Measurements from ENCODE around the gene APELA.
A peak's percentile ranks its signal among the peaks of the same experiment; 100 is the strongest.
"Not testable (repeated sequence)": the region's sequence is repeated elsewhere in the genome, so short reads cannot be mapped to it uniquely, and the experiment has no call there.

APELA gene

GRCh38 chr4:164926301-164926700, 49.3 kb downstream of the APELA start:
- no peak for DNase-seq

GRCh38 chr4:164927101-164927500, 50.1 kb downstream of the APELA start:
- DNase-seq = not testable (repeated sequence)

DNA sequence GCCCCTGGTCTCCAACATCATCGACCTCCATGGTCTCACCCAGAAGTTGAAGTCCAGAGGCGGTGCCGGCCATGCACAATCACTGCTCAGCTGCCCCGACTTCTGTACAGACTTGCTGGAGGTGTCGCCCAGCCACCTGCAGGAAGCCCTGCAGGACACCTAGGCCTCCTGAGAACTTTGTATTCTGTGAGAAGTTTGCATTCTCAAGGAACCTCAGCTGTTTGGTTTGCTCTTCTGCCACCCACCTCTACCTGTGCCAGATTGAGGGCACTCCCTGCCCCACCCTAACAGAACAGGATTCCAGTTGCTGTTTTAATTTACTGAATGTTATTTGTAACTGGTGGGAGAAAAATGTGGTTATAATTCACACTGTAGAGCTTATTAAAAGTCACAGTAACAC, 53.7 kb downstream of the APELA start:
- DNase-seq = no peak

- no peak for DNase-seq
Observed at GRCh38 chr4:164931551-164932324, 54.8 kb downstream of the APELA start.

GRCh38 chr4:164933244-164933643, 56.3 kb downstream of the APELA start:
- DNase-seq = no peak

DNA sequence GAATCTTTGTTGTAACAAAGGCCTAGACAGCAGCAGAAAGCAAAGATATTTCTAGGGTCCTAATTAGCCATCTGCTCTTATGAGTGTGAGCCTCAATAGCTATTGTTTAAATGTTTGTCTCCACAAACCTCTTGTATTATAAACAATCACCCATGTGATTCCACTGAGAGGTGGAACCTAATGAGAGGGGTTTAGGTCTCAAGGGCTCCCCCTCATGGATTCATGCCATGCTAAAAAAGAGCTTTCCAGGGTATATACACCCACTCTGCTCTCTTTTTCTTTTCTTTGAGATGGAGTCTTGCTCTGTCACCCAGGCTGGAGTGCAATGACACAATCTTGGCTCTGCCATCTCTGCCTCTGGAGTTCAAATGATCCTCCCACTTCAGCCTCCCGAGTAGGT, 58.4 kb downstream of the APELA start:
- DNase-seq = no peak

- not testable (repeated sequence) for DNase-seq
Observed at GRCh38 chr4:164935865-164936606, 59.1 kb downstream of the APELA start.

DNA sequence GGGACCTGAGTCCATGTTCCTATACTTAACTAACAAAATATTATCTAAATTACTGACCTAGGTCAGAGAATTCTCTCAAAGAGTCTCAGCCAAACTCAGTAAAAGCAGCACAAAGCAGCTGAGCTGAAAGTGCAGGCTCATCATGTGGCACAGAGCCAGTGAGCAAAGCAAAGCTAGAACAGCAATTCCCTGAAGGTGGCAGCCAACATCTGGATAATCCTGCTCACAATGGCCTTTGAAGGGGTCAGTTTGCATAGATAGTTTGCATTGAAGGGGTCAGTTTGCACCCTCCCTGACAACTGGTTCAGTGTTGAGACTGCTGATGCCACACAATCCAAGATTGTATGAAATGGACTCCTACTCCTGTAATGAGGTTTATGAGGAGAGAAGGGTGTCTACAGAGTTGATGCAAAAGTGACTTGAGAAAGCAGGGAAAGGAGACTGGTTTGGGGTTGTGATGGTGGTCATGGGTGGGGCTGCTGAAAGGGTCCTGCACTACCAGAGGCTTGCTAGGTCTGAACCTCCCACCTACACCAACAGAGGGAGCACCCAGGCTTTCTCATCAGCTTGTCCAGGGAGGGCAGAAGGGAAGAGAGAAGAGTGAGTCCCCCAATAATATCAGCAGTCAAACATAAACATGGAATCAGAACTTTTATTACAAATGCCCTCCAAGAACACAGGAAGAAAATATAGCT, 60.7 kb downstream of the APELA start:
- DNase-seq = peak; percentile 14

GRCh38 chr4:164943192-164943591, 66.2 kb downstream of the APELA start:
- no peak for DNase-seq

DNA sequence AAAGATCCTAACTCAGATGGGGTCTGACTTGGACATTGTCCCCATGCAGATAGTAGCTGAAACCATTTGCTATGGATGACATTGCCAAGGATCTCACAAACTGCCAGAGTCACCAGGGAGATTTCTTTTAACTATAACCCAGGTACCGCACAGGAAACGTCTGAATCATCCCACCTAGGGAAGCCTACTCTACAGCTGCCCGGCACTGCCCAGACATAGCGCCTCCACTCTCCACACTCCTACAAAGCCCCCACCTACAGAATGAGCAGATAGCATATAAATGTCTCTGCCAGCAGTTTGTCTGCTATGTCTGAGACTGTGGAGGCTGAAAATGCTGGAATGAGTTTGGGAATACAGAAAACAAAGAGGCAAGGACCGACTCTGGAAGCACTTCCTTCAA, 68.2 kb downstream of the APELA start:
- DNase-seq = no peak

- no peak for DNase-seq
Observed at GRCh38 chr4:164946810-164947209, 69.8 kb downstream of the APELA start.
